GM12801 (cell line): ENCODE results near the gene PACS2.

Experiments
- TF ChIP-seq, protein P1 (sequence below): IDR thresholded peaks from one replicate; pipeline ENCODE4 v1.5.1; 2011; ENCODE audit warnings: control low read depth; ENCODE audit not compliant: insufficient read length; ENCODE audit errors: extremely low read depth

The PACS2 gene

DNA sequence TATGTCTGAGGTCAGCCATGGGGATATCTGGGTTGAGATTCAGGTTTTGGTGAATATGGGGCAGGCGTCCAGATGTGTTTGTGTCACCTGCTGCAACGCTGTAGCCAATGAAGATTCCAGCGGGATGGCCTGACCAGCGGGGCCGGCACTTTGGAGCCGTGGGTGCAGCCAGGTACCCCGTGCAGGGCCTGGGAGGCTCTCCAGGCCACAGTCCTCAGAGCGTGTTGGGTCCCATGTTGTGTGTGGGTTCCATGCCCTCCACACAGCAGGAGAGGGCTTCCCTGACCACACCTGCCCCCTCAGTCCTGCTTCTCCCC is 80.9 kb downstream of the PACS2 start:
- TF ChIP-seq, protein P1, sequence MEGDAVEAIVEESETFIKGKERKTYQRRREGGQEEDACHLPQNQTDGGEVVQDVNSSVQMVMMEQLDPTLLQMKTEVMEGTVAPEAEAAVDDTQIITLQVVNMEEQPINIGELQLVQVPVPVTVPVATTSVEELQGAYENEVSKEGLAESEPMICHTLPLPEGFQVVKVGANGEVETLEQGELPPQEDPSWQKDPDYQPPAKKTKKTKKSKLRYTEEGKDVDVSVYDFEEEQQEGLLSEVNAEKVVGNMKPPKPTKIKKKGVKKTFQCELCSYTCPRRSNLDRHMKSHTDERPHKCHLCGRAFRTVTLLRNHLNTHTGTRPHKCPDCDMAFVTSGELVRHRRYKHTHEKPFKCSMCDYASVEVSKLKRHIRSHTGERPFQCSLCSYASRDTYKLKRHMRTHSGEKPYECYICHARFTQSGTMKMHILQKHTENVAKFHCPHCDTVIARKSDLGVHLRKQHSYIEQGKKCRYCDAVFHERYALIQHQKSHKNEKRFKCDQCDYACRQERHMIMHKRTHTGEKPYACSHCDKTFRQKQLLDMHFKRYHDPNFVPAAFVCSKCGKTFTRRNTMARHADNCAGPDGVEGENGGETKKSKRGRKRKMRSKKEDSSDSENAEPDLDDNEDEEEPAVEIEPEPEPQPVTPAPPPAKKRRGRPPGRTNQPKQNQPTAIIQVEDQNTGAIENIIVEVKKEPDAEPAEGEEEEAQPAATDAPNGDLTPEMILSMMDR, result no peak

DNA sequence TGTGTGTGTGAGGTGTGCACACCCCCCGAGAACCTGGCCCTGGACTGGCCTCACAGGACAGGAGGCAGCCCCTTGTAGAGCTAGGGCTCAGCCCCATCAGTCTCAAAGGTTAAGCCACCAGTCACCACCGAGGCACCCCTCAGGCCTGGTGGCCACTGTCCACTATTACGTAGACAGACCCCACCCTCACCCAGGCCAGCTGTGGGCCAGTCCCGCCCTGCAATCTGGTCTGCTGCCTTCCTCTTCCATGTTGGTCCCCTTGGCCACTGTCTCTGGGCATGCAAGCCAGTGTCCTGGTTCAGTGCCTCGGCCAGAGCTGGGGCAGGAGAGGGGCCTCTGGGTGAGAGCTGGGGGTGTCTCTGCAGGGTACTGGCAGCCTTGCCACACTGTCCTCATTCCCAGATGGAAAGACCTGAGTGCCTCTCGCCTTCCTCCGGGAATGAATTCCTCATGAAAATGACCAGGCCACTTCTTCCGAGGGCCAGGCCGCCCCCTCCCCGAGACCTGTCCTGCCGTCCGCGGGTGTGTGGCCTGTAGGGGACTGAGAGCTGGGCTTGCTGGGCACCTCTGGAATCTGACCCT is 82.9 kb downstream of the PACS2 start:
- TF ChIP-seq, protein P1, result no peak

DNA sequence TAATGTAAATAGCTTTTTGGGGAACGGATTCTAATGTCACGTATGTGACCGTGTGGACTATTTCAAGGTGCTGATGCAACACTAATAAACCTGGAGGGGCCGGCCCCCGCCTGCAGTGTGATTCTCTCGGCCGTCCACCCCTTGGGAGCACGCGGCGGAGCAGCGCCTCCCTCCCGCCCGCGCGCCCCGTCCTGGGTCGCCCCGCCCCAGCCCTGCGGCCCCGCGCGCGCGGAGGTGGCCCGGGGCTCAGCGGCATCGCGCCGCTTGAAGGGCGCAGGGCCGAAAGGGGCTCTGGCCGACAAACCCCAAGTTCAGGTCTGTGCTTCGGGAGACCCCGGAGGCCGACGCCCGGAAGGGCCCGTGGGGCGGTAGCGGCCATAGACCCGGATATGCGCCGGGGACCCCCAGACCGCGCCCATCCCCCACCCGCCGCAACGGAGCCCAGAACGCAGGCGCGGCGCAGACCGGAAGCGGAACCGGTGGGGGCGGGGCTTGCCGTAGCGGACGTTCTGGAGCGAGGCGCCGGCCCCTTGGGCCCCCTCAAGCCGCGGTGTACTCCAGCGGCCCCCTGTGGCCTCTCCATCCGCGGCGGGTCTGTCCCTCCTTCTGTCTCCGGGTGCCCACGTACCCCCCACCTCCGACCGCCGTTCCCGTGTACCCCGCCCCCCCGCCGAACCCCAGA is 83.6 kb downstream of the PACS2 start, which contains the start of gene TEX22:
Gene TEX22 (plus strand): TSS at position 495 of the 682 bp plus-strand sequence. CDS start 803 bp downstream, outside the sequence.
- TF ChIP-seq, protein P1, result no peak

DNA sequence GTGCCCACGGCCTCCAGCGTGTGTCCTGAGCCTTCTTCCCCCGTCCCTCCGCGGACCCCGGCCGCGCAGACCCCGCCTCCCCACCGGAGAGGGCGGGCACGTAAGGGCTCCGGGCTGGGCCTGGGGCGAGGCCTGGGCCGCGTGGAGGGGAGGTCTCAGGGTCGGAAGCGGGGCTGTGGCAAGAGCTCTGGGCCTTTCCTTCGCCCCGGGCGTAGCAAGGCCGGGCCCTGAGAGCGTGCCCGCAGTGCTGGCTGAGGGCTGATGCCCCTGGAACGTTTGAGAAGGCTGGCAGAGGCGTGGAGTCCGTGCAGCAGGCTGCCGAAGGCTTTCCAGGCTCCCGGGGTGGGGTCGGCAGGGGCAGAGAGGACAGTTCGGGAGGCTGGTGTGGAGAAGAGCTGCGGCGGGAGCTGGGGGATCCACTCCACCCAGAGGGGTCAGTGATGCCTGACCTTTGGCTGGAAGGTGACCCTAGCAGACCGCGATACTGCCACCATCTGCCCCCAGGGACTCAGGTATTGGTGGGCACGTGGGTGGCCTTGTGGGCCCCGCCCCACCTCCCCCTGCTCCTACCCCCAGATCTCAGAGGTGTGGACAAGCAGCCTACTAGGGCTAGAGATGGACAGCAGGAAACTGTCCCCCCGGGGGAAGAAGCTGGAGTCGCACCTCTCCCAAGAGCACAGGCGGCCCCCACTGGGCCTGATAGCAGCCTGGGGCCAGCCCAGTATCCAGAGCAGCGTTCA is 84.3 kb downstream of the PACS2 start:
- TF ChIP-seq, protein P1, result no peak

DNA sequence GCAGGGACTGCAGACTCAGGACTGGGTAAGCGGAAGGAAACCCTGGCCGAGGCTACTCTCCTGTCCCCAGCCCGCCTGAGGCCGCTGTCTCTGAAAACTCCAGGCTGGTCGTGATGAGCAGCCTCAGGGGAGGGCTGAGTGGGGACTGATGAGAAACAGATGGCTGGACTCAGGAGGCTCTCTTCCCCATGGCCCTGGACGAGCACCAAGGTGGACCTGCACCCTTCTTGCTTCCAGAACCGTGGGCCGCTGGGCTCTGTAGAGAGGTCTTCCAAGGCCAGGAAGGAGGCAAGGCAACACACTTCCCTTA is 84.9 kb downstream of the PACS2 start:
- TF ChIP-seq, protein P1, result no peak

DNA sequence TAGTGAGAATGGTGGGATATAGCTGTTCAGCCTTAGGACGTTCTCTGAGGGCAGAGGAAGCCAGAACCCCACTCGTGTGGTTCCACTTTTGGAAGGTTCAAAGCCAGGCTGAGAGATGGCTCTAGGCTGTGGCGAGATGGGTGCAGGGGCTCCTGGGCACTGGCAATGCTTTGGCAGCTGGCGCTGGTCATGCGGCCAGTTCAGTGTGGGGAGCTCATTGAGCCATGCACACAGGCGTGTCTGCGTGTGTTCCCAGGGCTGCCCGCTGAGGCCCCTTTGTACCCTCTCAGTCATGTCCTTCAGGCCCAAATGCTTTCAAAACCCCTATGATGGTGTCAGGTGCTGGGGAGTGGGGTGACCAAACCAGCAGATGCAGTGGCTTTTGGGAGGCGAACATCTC is 85.5 kb downstream of the PACS2 start:
- TF ChIP-seq, protein P1, result no peak

DNA sequence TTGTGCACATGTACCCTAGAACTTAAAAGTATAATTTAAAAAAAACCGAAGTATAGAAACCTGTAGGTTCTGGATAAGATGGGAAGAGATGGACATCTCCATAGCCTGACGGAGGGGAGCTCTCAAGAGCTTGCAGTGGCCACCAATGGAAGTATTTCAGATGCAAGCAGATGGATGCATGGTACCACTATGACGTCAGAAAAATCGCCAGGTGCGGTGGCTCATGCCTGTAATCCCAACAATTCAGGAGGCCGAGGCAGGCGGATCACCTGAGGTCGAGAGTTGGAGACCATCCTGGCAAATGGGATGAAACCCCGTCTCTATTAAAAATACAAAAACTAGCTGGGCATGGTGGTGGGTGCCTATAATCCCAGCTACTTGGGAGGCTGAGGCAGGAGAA is 87.2 kb downstream of the PACS2 start:
- TF ChIP-seq, protein P1, result no peak
